HepG2 (cell line): ENCODE data around the gene CNPPD1. TPM values are rescaled to one million over a fixed set of nuclear protein-coding genes. Genes with fewer than 3 reads are reported as not detected.

Experiments used
- FOXA1 ChIP-seq, 2 experiments: fragments of 450-650 bp in 1 of 2; sonication (generic) in 1 of 2; formaldehyde crosslinking in 1 of 2; IDR thresholded peaks; 2 replicates each; pipeline versions ENCODE4 v1.4.0 to v1.6.1; 2016 to 2020; ENCODE audit warnings: missing genetic modification reagents in 1 of 2
- FOXK1 ChIP-seq: sonication (generic); formaldehyde crosslinking; IDR thresholded peaks from 2 replicates; pipeline ENCODE4 v1.4.0; 2020; ENCODE audit warnings: low read depth, missing genetic modification reagents, borderline replicate concordance
- FOXP1 ChIP-seq, 2 experiments: fragments of 450-650 bp in 1 of 2; IDR thresholded peaks; 2 replicates each; pipeline ENCODE4 v1.6.1; 2017 to 2018; ENCODE audit warnings: antibody characterized with exemption in 1 of 2
- HNF1B ChIP-seq: sonication (generic); formaldehyde crosslinking; IDR thresholded peaks from 2 replicates; pipeline ENCODE4 v1.5.1; 2020; ENCODE audit warnings: mild to moderate bottlenecking, moderate library complexity, missing genetic modification reagents
- ISX ChIP-seq: sonication (generic); formaldehyde crosslinking; conservative IDR thresholded peaks from 2 replicates; pipeline ENCODE4 v1.5.0; 2020; ENCODE audit warnings: missing genetic modification reagents
- KLF12 ChIP-seq: sonication (generic); formaldehyde crosslinking; IDR thresholded peaks from 2 replicates; pipeline ENCODE4 v1.4.0; 2020; ENCODE audit warnings: missing genetic modification reagents, borderline replicate concordance
- PRDM4 ChIP-seq: sonication (generic); formaldehyde crosslinking; IDR thresholded peaks from 2 replicates; pipeline ENCODE4 v1.9.0; 2021; ENCODE audit warnings: missing genetic modification reagents, borderline replicate concordance
- RARG ChIP-seq: sonication (generic); formaldehyde crosslinking; IDR thresholded peaks from 2 replicates; pipeline ENCODE4 v1.4.0; 2020; ENCODE audit warnings: low read depth, mild to moderate bottlenecking, missing genetic modification reagents
- RBAK ChIP-seq: sonication (generic); formaldehyde crosslinking; IDR thresholded peaks from 2 replicates; pipeline ENCODE4 v1.5.1; 2020; ENCODE audit warnings: mild to moderate bottlenecking, missing genetic modification reagents
- TAF15 ChIP-seq: fragments of 200-400 bp; formaldehyde crosslinking; IDR thresholded peaks from one replicate; pipeline ENCODE4 v1.6.1; 2018; ENCODE audit warnings: mild to moderate bottlenecking, low read depth, low read length; ENCODE audit not compliant: poor library complexity, severe bottlenecking
- YY1 ChIP-seq: IDR thresholded peaks from 2 replicates; pipeline ENCODE4 v1.6.1; 2011; ENCODE audit warnings: low read length, low read depth, moderate library complexity, mild to moderate bottlenecking; ENCODE audit not compliant: insufficient read depth, insufficient replicate concordance
- ZBTB34 ChIP-seq: sonication (generic); formaldehyde crosslinking; IDR thresholded peaks from 2 replicates; pipeline ENCODE4 v1.8.0; 2022; ENCODE audit warnings: mild to moderate bottlenecking, missing genetic modification reagents
- ZMYM3 ChIP-seq: sonication (generic); formaldehyde crosslinking; IDR thresholded peaks from 2 replicates; pipeline ENCODE4 v1.5.1; 2020; ENCODE audit warnings: mild to moderate bottlenecking, missing genetic modification reagents
- ZNF383 ChIP-seq: sonication (generic); formaldehyde crosslinking; IDR thresholded peaks from 2 replicates; pipeline ENCODE4 v1.4.0; 2020; ENCODE audit warnings: missing genetic modification reagents, mild to moderate bottlenecking, borderline replicate concordance
- ZNF562 ChIP-seq: sonication (generic); formaldehyde crosslinking; IDR thresholded peaks from 2 replicates; pipeline ENCODE4 v1.8.0; 2022; ENCODE audit warnings: missing genetic modification reagents, borderline replicate concordance
- polyA plus RNA-seq, 8 experiments: library from polyadenylated mRNA; depleted of rRNA in 3 of 8; stranded (reverse) in 7 of 8; unstranded in 1 of 8; fragments of >200 nt; fragmentation: Illumina TruSeq in 4 of 8; extraction: Trizol in 4 of 8; gene quantifications; 2 replicates each; pipeline versions ENCODE4 v1.2.1 to v1.2.3, GENCODE V29; 2011 to 2016; ENCODE audit warnings: low read depth in 4 of 8, missing spikeins in 1 of 8, mixed read lengths in 1 of 8; ENCODE audit not compliant: insufficient read depth in 1 of 8
- total RNA-seq, 5 experiments: library from RNA; depleted of rRNA; stranded (reverse); fragments of >200 nt; fragmentation: Illumina TruSeq; extraction: Trizol; gene quantifications; 2 replicates each; pipeline ENCODE4 v1.2.3, GENCODE V29; 2016; ENCODE audit warnings: low read depth in 1 of 5

The CNPPD1 gene
- total and polyA plus RNA-seq, 2 of the 13 experiments (the other 11 are each of a cell fraction or from before 2014, with no cell fraction given), result 35.5 to 49.4 TPM

- peak; percentile 91 for TF ChIP-seq ZBTB34
- TF ChIP-seq RARG (CRISPR knock-in tag), result no peak
- TF ChIP-seq ISX (CRISPR knock-in tag), result 0 out of 2 replicates have a peak, but pooled peaks have one; percentile 44
- TF ChIP-seq KLF12, result peak; percentile 81; the same call in 1 of the 2 replicates
- 0 out of 2 replicates have a peak, but pooled peaks have one; percentile 50 for TF ChIP-seq RBAK (CRISPR knock-in tag)
- peak; percentile 63 for TF ChIP-seq ZMYM3 (CRISPR knock-in tag)
- no peak for TF ChIP-seq FOXP1 (IDR thresholded peaks at IDR 0.05)
- TF ChIP-seq FOXP1 (CRISPR knock-in tag; IDR thresholded peaks at IDR 0.05), result no peak
- TF ChIP-seq ZNF383, result no peak
- TF ChIP-seq YY1, result peak; percentile 43
- TF ChIP-seq ZNF562 (CRISPR knock-in tag), result no peak; the same call in 1 of the 2 replicates
- TF ChIP-seq PRDM4 (CRISPR knock-in tag), result no peak
- peak; percentile 78 for TF ChIP-seq HNF1B (CRISPR knock-in tag)
- peak; percentile 79 for TF ChIP-seq TAF15
- TF ChIP-seq FOXA1 (IDR thresholded peaks at IDR 0.05), result no peak
- TF ChIP-seq FOXA1 (CRISPR knock-in tag; IDR thresholded peaks at IDR 0.05), result no peak
- TF ChIP-seq FOXK1 (CRISPR knock-in tag), result peak; percentile 34; the same call in 1 of the 2 replicates
These were observed 16.3 kb downstream of the CNPPD1 start, which contains the start of gene NHEJ1 (continued) for GRCh38 chr2:219160186-219161017.
